Mucosa of stomach (tissue), 1 donor: ENCODE results near the gene ADAM12.

Experiments
- H3K27me3 ChIP-seq: one replicate; pipeline ENCODE4 v1.7.0; 2013; ENCODE audit warnings: mild to moderate bottlenecking, low read length; ENCODE audit not compliant: control insufficient read depth, insufficient read depth
- H3K36me3 ChIP-seq: one replicate; pipeline ENCODE4 v1.7.0; 2013; ENCODE audit warnings: low read length; ENCODE audit not compliant: control insufficient read depth, insufficient read depth
- H3K4me1 ChIP-seq: one replicate; pipeline ENCODE4 v1.7.0; 2013; ENCODE audit warnings: mild to moderate bottlenecking, low read length; ENCODE audit not compliant: control insufficient read depth, insufficient read depth
- H3K4me3 ChIP-seq: one replicate; pipeline ENCODE4 v1.7.0; 2013; ENCODE audit warnings: low read length
- H3K9ac ChIP-seq: one replicate; pipeline ENCODE4 v1.7.0; 2013; ENCODE audit warnings: mild to moderate bottlenecking, low read length, moderate library complexity
- H3K9me3 ChIP-seq: one replicate; pipeline ENCODE4 v1.7.0; 2013; ENCODE audit warnings: mild to moderate bottlenecking, low read length, moderate library complexity; ENCODE audit not compliant: control insufficient read depth
- donor health status: Pancreatic carcinoma.

The ADAM12 gene

DNA sequence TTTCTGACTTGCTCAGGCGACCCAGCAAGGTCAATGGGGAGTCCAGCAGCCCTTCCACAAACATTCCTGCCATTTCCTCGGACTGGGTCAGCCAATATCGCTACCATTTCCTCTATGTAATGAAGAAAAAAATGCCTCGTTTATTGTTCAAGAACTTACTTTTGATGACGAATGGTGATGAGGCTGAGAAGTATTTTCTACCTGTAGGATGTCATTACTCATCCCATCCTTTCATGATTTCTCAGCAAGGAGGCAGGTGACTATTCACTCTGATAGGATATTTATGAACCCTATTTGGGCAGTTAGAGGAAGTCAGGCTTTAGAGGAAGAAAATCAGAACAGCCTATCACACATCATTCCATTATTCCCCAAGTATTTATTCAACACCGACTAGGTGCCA is 313.3 kb downstream of the ADAM12 start:
- Histone ChIP-seq H3K4me3 (no peak overlapping the region), H3K27me3 (no peaks in the 10 kb centered on the region), H3K9me3 (no peaks in the 10 kb centered on the region), H3K9ac (no peak overlapping the region), H3K4me1 (no peaks in the 10 kb centered on the region), H3K36me3 (no peaks in the 10 kb centered on the region)

DNA sequence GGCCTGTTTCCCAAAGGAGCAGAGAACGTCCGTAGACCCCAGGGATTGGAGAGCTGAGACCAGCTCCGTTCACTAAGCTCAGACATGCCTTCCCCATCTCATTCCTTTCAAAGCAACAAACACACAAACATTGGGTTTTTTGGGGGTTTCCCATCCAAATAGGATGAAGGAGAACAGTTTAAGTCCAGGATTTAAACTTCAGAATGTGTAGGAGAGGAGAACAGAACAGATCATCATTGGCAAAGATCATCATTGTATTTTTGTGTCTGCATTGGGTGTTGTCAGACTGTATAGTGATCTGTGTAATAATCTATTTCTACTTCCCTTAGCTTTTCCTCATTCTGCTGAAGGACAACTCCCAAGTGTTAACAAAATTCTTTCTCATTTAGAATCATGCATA is 314.0 kb downstream of the ADAM12 start:
- no peaks in the 10 kb centered on the region for H3K36me3 ChIP-seq
- H3K9ac ChIP-seq: no peak overlapping the region
- H3K4me1 ChIP-seq: no peaks in the 10 kb centered on the region
- no peaks in the 10 kb centered on the region for H3K9me3 ChIP-seq
- H3K27me3 ChIP-seq: no peaks in the 10 kb centered on the region
- no peak overlapping the region for H3K4me3 ChIP-seq

DNA sequence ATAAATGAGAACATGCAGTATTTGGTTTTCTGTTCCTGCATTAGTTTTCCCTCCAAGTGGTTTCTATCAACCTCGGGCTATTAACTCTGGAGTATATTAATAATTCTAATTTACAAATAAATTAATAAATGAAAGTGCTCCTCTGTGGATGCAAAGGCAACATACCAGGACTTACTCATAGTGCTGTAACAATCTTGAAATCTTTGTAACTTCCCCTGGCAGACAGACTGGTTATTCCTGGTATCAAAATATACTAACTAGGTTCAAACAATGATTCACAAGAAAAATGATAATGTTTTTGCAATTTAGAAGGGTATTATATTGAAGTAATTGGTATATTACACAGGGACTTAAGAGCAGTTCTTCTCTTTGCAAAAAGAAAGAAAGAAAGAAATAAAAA is 314.7 kb downstream of the ADAM12 start:
- Histone ChIP-seq H3K9me3 (no peaks in the 10 kb centered on the region), H3K36me3 (no peaks in the 10 kb centered on the region), H3K4me1 (no peaks in the 10 kb centered on the region), H3K27me3 (no peaks in the 10 kb centered on the region), H3K4me3 (no peak overlapping the region), H3K9ac (no peak overlapping the region)

DNA sequence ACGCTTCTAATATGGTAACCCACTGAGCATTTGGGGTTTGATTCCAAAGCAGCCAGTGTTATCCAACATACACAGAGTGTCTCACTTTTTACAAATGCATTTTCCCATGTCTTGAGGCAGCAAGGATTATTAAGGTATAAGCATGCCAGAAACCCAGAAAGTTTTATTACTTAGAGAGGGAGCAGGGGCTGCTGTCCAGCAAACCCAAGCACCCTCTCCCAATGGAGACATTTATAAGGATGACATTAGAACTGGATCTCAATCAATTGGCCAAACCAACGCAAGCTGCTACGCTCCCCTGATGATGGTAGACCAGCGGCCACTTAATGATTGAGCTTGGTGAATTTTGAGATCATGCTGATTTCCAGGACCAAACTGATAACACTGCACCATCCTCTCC is 315.7 kb downstream of the ADAM12 start:
- no peaks in the 10 kb centered on the region for H3K9me3 ChIP-seq
- no peaks in the 10 kb centered on the region for H3K4me1 ChIP-seq
- H3K36me3 ChIP-seq: no peaks in the 10 kb centered on the region
- H3K4me3 ChIP-seq: no peak overlapping the region
- H3K27me3 ChIP-seq: no peaks in the 10 kb centered on the region
- H3K9ac ChIP-seq: no peak overlapping the region

DNA sequence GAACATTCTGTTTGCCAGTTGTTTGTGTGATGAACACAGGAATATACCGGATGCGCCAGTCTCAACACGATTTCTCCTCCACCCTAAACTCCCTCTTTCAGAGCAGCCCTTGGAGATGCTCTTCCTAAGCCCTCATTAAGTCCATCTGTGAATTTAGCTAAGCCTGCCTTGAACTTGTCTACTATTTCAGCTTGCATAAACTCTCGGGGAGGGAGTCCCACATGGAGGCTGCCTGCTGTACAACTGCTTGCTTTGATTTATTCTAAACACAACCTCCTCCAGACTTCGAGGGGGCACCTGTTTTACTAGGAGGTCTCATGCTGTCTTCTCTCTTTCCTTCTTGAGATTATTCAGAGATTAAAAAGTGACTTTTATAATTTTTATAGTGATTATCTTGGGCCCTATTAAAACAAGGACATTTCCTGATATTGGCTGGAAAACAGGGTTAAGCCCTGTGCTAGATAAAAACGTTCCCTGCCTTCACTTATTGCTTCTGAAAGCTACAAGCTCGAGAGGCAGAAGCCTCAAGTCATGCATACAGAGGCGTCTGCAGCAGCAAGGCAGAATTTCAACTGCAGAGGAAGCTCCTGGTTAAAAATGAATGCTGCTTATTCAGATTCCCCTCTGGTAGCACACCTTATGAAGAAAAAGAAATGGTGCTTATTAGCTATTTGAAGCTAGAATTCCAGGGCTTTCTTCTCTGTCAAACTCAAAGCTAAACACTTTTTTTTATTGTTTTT is 317.6 kb downstream of the ADAM12 start:
- Histone ChIP-seq H3K4me1 (no peaks in the 10 kb centered on the region), H3K27me3 (no peaks in the 10 kb centered on the region), H3K36me3 (no peaks in the 10 kb centered on the region), H3K9me3 (no peaks in the 10 kb centered on the region), H3K9ac (no peak overlapping the region), H3K4me3 (no peak overlapping the region)

DNA sequence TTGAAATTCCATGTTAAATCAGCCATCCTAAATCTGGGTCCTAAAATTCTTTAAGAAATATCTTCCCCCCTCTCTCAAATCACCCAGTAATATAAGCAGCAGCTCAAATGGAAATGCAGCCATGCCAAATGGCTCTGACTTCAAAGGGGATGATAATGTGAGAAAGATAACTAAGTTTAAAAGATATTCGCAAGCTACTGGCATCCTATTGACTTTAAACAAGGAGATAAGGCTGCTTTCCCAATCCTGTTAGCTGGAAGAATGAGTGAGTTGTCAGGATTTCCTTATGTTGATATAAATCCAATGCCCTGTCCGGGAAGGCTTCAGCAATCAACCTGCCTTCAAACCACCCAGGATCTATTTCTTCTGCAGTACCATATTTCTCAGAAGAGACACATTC is 320.0 kb downstream of the ADAM12 start:
- Histone ChIP-seq H3K9ac (no peak overlapping the region), H3K4me3 (no peak overlapping the region), H3K4me1 (no peaks in the 10 kb centered on the region), H3K27me3 (no peaks in the 10 kb centered on the region), H3K36me3 (no peaks in the 10 kb centered on the region), H3K9me3 (no peaks in the 10 kb centered on the region)

DNA sequence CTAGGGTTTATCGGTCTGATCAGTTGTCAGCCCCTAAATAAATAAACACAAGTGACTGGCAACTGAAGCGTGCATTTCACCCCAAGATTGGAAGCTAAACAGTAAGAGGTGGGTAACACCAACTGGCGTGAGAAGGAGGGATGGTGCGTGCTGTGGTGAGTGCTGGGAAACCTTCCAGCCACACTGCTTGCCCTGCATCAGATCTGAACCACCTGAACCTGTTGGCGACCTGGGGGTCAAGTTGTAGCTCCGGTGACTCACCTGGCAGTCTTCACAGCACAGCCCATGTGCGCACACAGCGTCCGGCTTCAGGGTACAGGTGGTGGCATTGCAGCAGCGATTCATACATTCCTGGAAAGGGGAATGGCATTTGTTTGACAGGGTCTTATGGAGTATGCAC is 321.8 kb downstream of the ADAM12 start:
- no peaks in the 10 kb centered on the region for H3K27me3 ChIP-seq
- no peak overlapping the region for H3K9ac ChIP-seq
- no peaks in the 10 kb centered on the region for H3K36me3 ChIP-seq
- H3K9me3 ChIP-seq: no peaks in the 10 kb centered on the region
- H3K4me3 ChIP-seq: no peak overlapping the region
- no peaks in the 10 kb centered on the region for H3K4me1 ChIP-seq

DNA sequence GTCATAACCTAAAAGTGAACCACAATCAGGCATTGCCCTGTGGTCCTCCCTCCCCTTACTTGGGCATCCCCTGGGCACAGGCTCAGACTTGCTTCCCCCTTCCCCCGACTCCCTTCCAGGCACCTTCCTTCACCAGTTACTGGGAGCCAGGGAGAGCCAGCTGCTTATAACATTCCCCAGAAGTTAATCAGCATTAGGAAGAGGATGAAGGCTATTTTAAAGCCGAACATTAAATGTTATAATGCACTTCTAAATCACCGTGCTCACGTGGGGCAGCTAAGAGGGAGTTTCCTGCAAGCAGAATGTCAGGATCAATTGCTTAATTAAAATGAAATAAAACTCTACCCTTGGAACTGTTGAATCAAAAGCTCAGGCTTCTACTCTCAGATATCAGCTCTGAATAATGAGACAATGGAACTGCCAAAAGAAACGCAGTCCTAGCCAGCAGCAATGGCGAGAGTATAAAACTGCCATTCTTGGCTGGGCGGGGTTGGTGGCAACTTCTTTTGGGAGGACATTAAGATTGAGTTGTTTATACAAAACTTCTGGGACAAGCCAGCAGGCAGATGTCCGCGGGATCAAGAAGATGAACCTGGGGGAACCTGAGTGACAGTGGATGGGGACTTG is 322.4 kb downstream of the ADAM12 start:
- Histone ChIP-seq H3K27me3 (no peaks in the 10 kb centered on the region), H3K4me3 (no peak overlapping the region), H3K36me3 (no peaks in the 10 kb centered on the region), H3K9me3 (no peaks in the 10 kb centered on the region), H3K9ac (no peak overlapping the region), H3K4me1 (no peaks in the 10 kb centered on the region)

DNA sequence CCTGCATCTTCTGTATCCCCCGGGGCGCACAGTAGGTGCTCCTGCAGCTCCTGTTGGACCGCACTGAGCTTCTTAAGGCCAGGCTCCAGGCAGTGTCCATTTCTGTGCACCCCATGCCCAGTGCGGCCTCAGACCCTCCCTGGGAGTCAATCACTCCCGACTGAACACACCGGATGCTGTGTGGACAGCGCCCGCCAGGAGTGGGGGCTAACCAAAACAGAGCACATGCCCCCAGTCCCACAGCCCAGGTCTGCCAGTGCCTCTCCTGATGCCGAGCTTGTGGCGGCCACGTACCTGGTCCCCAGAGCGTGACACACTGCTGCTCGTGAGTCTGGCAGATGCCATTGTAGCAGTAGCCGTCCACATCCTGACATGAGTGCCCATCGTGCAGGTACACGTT is 323.8 kb downstream of the ADAM12 start:
- H3K4me1 ChIP-seq: no peaks in the 10 kb centered on the region
- H3K9ac ChIP-seq: no peak overlapping the region
- H3K27me3 ChIP-seq: no peaks in the 10 kb centered on the region
- H3K4me3 ChIP-seq: no peak overlapping the region
- H3K36me3 ChIP-seq: no peaks in the 10 kb centered on the region
- no peaks in the 10 kb centered on the region for H3K9me3 ChIP-seq

DNA sequence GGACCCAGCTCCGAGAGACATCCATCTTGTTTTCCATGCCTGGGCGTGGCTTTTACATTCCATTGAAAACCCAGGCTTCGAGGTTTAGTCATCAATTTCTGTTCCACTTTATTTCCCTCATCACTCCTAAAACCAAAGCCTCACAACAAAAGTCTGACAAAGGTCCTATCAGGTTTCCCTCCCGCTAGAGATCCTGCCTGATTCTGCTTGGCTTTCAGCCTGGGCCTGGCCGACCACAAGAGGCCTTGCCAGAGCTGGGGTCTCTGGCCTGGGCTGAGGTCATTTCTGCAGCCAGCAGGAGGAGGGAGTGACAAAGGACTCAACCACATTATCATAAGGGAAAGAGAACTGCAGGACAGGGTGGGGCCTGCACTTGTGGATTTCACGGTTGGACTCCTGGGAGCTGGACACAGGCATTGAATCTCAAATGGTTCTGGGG is 324.9 kb downstream of the ADAM12 start:
- Histone ChIP-seq H3K9ac (no peak overlapping the region), H3K36me3 (no peaks in the 10 kb centered on the region), H3K27me3 (no peaks in the 10 kb centered on the region), H3K4me3 (no peak overlapping the region), H3K4me1 (no peaks in the 10 kb centered on the region), H3K9me3 (no peaks in the 10 kb centered on the region)

DNA sequence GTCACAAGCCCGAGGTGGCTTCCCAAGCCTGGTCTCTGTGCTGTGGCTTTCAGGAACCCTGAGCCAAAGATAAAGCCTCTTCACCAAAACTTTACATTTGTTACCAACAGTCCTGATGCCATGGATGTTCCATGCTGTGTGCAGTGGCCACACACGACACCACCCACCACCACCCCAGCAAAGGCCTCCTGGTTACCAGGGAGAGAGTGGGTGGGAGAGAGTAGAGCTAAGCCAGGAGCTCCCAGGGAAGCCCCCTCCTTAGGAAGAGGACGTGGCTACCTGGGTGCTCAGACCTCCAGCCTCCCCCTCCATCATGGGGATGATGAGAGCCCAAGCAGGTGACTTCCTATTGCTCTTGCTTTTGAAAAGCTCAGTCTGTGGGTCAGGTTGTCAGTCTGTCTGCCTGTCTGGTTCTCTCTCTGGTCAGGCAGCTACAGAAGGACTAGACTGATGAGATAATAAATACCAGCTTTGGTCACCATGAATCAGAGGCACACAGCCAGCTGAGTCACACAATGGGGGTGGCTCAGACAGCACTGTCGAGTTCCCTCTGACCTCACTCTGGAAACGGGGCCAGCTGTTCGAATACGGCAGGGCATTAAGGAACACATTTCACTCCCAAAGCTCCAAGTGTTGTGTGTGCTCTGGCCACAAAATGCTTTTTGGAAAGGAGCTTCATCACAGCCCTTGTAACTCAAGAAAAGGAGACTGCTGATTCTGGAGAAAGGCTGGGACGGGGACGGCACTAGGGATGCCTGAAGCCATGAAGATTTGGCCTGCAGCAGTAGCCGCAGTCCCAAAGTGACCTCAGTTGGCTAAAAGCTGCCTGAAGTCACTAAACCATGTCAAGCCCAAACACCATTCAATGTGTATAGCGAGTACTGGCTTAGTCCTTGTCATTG is 325.9 kb downstream of the ADAM12 start:
- no peaks in the 10 kb centered on the region for H3K36me3 ChIP-seq

DNA sequence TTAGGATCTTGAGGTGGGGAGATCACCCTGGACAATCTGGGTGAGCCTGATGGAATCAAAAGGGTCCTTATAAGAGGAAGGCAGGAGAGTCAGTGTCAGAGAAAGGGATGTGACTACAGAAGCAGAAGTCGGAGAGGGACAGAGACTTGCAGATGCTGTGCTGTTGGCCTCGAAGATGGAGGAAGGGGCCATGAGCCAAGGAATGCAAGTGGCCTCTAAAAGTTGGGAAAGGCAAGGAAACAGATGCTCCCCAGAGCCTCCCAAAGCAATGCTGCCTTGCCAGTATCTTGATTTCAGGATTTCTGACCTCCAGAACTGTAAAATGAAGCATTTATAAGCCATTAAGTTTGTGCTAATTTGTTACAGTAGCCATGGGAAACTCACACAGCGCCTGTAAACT is 326.8 kb downstream of the ADAM12 start:
- H3K4me3 ChIP-seq: no peak overlapping the region
- H3K9me3 ChIP-seq: no peaks in the 10 kb centered on the region
- no peak overlapping the region for H3K9ac ChIP-seq
- H3K4me1 ChIP-seq: no peaks in the 10 kb centered on the region
- H3K27me3 ChIP-seq: no peaks in the 10 kb centered on the region
- no peaks in the 10 kb centered on the region for H3K36me3 ChIP-seq

More for the DNA sequence above, 325.9 kb downstream of the ADAM12 start:
- Histone ChIP-seq H3K27me3 (no peaks in the 10 kb centered on the region), H3K4me3 (no peak overlapping the region), H3K9ac (no peak overlapping the region), H3K4me1 (no peaks in the 10 kb centered on the region), H3K9me3 (no peaks in the 10 kb centered on the region)
